Lower leg skin (tissue), 3 donors: ENCODE measurements around the gene ABLIM1.

Experiments used
- POLR2A ChIP-seq, 2 donors: fragments of 450-650 bp; IDR thresholded peaks; one replicate each; pipeline ENCODE4 v1.6.1; 2016 to 2017; ENCODE audit warnings: antibody characterized with exemption in 2 of 2, mild to moderate bottlenecking in 1 of 2, moderate library complexity in 1 of 2
- TF ChIP-seq, protein P1 (sequence below), 3 donors: fragments of 450-650 bp; IDR thresholded peaks; one replicate each; pipeline ENCODE4 v1.5.1; 2016; ENCODE audit warnings: antibody characterized with exemption in 3 of 3, mild to moderate bottlenecking in 3 of 3, moderate library complexity in 2 of 3

- TF ChIP-seq, protein P1, sequence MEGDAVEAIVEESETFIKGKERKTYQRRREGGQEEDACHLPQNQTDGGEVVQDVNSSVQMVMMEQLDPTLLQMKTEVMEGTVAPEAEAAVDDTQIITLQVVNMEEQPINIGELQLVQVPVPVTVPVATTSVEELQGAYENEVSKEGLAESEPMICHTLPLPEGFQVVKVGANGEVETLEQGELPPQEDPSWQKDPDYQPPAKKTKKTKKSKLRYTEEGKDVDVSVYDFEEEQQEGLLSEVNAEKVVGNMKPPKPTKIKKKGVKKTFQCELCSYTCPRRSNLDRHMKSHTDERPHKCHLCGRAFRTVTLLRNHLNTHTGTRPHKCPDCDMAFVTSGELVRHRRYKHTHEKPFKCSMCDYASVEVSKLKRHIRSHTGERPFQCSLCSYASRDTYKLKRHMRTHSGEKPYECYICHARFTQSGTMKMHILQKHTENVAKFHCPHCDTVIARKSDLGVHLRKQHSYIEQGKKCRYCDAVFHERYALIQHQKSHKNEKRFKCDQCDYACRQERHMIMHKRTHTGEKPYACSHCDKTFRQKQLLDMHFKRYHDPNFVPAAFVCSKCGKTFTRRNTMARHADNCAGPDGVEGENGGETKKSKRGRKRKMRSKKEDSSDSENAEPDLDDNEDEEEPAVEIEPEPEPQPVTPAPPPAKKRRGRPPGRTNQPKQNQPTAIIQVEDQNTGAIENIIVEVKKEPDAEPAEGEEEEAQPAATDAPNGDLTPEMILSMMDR (IDR thresholded peaks at IDR 0.05), result no peak
- TF ChIP-seq POLR2A (IDR thresholded peaks at IDR 0.05), result no peak
These were observed 264.2 kb downstream of the ABLIM1 start for GRCh38 chr10:114393886-114394285.
